ENCODE results near the gene SRGAP1.
"Not testable (repeated sequence)": the region's sequence is repeated elsewhere in the genome, so short reads cannot be mapped to it uniquely, and the experiment has no call there.

GRCh38 chr12:64034056-64034455 lies 189.6 kb downstream of the SRGAP1 start:
- TF ChIP-seq POLR2A (IDR thresholded peaks at IDR 0.05; ENCODE audit: low read depth); CTCF (IDR thresholded peaks at IDR 0.05); EP300 (IDR thresholded peaks at IDR 0.05); POLR2AphosphoS5 (IDR thresholded peaks at IDR 0.05): not testable (repeated sequence)
